GM06990 (cell line): ENCODE results near the gene NAB2.

Experiments used
- DNase-seq: peaks from one replicate; pipeline ENCODE4 v3.0.0-alpha.2; 2011; ENCODE audit not compliant: insufficient read length; ENCODE audit errors: extremely low read depth
- H3K27me3 ChIP-seq: replicated peaks from 2 replicates; pipeline ENCODE4 v1.6.0; 2011; ENCODE audit warnings: low read length; ENCODE audit not compliant: control insufficient read depth, insufficient read depth
- H3K36me3 ChIP-seq: 2 replicates; pipeline ENCODE4 v1.5.1; 2011; ENCODE audit warnings: low read length; ENCODE audit not compliant: control insufficient read depth, insufficient read depth
- H3K4me3 ChIP-seq: replicated peaks from 2 replicates; pipeline ENCODE4 v1.5.1; 2011; ENCODE audit warnings: low read depth, mild to moderate bottlenecking, control low read depth, low read length
- TF ChIP-seq, protein P1 (sequence below): IDR thresholded peaks from 2 replicates; pipeline ENCODE4 v1.5.1; 2011; ENCODE audit warnings: low read length, control low read depth, mild to moderate bottlenecking, inconsistent platforms; ENCODE audit not compliant: insufficient read depth, poor library complexity, severe bottlenecking

The NAB2 gene

DNA sequence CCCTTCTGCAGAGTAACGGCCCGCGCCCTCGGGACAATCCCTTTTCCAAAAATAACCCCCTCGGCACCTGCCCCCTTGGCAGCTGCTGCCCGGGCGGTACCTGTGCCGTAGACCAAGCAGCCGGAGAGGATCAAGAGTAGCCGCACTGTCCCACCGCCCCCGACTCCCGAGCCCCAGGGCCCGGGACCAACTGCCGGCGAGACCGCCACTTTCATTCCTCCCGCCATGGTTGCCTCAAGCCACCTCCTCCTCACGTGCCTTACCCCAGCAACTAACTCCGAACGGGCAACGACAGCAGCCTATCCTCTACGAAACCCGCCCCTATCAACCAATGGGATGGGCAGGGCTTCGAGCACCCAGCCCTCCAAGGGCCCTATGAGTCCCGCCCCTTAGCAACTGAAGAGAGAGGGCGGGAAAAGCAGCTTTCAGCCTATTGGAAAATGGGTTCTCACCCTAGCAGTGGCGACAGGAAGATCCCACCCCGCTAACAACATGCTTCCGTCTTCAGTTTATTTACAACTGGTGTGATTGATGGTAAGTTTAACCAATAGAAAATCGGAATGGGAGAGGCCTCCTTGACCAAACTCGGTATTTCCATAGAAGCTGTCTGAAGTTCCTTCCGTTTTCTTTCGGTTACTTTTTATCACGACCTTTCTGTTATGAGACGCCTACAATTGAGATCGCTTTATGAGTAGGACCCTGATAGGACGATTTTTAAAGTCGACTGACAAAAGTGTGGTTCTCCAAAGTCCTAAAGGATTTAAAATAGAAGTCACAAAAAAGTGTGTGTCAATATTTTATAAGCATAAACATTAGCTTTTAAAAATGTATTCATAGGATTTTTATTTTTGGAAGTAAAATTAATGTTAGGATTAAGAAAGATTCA is 10.2 kb upstream of the NAB2 start, which contains the start of gene NEMP1:
Gene NEMP1 (minus strand): TSS at position 273 of the 886 bp plus-strand sequence. CDS start 46 bp downstream, at position 227.
- TF ChIP-seq, protein P1, sequence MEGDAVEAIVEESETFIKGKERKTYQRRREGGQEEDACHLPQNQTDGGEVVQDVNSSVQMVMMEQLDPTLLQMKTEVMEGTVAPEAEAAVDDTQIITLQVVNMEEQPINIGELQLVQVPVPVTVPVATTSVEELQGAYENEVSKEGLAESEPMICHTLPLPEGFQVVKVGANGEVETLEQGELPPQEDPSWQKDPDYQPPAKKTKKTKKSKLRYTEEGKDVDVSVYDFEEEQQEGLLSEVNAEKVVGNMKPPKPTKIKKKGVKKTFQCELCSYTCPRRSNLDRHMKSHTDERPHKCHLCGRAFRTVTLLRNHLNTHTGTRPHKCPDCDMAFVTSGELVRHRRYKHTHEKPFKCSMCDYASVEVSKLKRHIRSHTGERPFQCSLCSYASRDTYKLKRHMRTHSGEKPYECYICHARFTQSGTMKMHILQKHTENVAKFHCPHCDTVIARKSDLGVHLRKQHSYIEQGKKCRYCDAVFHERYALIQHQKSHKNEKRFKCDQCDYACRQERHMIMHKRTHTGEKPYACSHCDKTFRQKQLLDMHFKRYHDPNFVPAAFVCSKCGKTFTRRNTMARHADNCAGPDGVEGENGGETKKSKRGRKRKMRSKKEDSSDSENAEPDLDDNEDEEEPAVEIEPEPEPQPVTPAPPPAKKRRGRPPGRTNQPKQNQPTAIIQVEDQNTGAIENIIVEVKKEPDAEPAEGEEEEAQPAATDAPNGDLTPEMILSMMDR, result no peak
- H3K36me3 ChIP-seq, result peaks cover 2% of the 10 kb centered on the region; the same call in 1 of the 2 replicates
- peak within 1 kb of the TSS; percentile 95 for H3K4me3 ChIP-seq
- H3K27me3 ChIP-seq, result no peaks in the 10 kb centered on the region
- DNase-seq, result peak; percentile 92

DNA sequence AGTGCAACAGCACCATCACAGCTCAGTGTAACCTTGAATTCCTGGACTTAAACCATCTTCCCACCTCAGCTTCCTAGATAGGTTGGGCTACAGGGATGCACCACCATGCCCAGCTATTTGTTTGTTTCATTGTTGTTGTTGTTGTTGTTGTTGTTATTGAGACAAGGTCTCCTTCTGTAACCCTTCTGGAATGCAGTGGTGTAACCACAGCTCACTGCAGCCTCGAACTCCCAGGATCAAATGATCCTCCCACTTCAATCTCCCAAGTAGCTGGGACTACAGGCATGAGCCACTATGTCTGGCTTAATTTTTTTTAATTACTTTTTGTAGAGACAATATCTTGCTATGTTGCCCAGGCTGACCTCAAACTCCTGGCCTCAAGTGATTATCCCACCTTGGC is 9.1 kb upstream of the NAB2 start:
- DNase-seq, result no peak
- TF ChIP-seq, protein P1, result no peak
- Histone ChIP-seq H3K4me3 (no peak overlapping the region), H3K36me3 (peaks cover 2% of the 10 kb centered on the region; the same call in 1 of the 2 replicates), H3K27me3 (no peaks in the 10 kb centered on the region)

DNA sequence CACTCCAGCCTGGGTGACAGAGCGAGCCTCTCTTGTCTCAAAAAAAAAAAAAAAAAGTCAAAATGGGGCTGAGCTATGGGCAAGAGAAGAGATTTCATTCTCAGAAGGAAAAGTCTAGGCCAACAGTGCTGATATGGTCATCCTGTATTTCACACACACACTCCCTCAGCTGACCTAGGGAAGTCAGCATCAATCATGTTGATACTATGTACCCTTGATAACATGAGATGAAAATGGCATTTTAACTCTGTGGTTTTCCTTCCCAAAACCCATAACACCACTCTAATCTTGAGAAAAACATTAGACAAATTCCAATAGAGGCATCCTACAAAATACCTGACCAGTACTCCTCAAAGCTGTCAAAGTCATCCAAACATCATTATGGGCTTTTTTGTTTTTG is 8.1 kb upstream of the NAB2 start:
- H3K4me3 ChIP-seq, result no peak overlapping the region

DNA sequence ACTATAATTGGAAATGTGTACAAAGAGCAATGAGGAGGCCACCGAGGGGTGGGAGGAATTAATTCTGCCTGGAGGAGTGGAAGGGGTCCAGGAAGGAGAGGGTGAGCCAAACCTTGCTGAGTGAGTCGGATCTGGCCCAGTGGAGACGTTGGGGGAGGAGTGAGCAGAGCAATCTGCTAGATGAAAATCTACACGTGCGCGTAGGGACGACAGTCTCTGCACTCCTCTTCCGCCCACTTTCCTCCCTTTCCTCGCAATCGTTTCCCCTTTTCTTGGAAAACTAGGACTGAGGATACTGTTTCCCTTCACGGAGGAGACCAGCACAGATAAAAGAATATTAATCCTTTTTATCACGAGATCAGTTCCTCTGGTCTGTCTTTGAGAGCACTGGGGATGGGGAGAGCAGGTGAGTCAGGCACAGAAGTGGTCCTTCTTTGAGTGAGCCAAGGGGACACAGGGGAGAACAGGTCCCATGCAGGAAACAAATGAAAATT is 2.9 kb upstream of the NAB2 start:
- Histone ChIP-seq H3K4me3 (peak overlapping the region; percentile 84), H3K36me3 (no peaks in the 10 kb centered on the region), H3K27me3 (no peaks in the 10 kb centered on the region)
- TF ChIP-seq, protein P1, result no peak
- DNase-seq, result no peak

More for the DNA sequence above, 8.1 kb upstream of the NAB2 start:
- DNase-seq, result no peak
- Histone ChIP-seq H3K27me3 (no peaks in the 10 kb centered on the region), H3K36me3 (peaks cover 2% of the 10 kb centered on the region; the same call in 1 of the 2 replicates)
- TF ChIP-seq, protein P1, result no peak

DNA sequence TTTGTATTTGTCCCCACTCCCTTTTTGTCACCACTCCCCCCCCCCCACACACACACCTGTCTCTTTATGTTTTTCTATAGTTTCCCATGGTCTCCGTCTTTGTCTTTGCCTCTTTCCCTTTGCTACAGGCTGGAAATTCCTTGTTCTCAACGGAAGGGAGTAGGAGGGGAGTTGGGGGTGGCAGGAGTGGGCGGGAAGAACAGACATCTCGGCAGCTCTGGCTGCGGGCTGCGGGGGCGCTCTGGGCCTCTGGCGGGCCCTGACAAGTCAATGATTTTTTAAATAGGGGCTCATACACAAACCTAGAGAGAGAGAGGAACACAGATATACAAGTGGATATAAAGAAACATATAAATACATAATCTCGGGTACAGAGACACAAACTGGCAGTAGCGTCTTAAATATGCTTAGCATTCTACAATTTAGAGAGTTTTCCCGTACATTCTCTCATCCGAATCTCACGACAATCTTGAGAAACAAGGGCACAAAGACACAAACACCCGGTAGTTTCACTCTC is 2.4 kb upstream of the NAB2 start:
- DNase-seq, result peak; percentile 72

More for the DNA sequence above, 2.4 kb upstream of the NAB2 start:
- peak overlapping the region; percentile 84 for H3K4me3 ChIP-seq
- no peaks in the 10 kb centered on the region for H3K27me3 ChIP-seq
- TF ChIP-seq, protein P1, result peak; percentile 58
- peaks cover 2% of the 10 kb centered on the region for H3K36me3 ChIP-seq
